ENCODE data around the gene TNIK.

The TNIK gene

DNA sequence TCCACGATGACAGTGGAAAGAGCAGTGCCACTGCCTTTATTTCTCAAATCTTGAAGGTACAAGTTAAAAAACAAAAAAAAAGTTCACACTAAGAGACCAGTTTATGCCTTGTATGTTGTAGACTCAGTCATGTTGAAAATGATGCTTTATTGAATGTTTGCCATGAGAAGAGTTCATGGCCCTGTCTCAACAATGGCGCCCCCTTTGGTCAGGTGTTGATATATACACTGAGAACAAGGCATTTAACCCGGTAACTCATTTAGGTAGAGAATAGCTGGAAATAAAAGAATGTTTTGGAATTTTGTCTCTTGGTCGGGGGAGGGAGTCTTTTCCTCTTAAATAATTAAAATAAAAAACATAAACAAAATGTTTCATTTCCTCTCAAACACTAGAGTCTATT, 288.1 kb downstream of the TNIK start:
- H3K79me2 ChIP-seq (ENCODE audit: control insufficient read depth, low read length), result no peaks in the 10 kb centered on the region
- no peaks in the 10 kb centered on the region for H3K4me1 ChIP-seq (ENCODE audit: control insufficient read depth, low read length)
- no peaks in the 10 kb centered on the region for H3K9me2 ChIP-seq (replicated peaks; ENCODE audit: control insufficient read depth, low read length)
- no peak overlapping the region for H3K27ac ChIP-seq (ENCODE audit: low read depth, low read length)
- no peaks in the 10 kb centered on the region for H4K20me1 ChIP-seq (ENCODE audit: control insufficient read depth, insufficient read depth, low read depth, low read length)
- H3K9me3 ChIP-seq (ENCODE audit: control insufficient read depth, insufficient read depth, low read length), result no peaks in the 10 kb centered on the region
- H3K4me2 ChIP-seq (ENCODE audit: low read length), result no peak overlapping the region
- no peak for TF ChIP-seq EZH2phosphoT487 (IDR thresholded peaks at IDR 0.05; ENCODE audit: borderline replicate concordance, low read length)
- TF ChIP-seq, protein P1, sequence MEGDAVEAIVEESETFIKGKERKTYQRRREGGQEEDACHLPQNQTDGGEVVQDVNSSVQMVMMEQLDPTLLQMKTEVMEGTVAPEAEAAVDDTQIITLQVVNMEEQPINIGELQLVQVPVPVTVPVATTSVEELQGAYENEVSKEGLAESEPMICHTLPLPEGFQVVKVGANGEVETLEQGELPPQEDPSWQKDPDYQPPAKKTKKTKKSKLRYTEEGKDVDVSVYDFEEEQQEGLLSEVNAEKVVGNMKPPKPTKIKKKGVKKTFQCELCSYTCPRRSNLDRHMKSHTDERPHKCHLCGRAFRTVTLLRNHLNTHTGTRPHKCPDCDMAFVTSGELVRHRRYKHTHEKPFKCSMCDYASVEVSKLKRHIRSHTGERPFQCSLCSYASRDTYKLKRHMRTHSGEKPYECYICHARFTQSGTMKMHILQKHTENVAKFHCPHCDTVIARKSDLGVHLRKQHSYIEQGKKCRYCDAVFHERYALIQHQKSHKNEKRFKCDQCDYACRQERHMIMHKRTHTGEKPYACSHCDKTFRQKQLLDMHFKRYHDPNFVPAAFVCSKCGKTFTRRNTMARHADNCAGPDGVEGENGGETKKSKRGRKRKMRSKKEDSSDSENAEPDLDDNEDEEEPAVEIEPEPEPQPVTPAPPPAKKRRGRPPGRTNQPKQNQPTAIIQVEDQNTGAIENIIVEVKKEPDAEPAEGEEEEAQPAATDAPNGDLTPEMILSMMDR (IDR thresholded peaks at IDR 0.05; ENCODE audit: low read depth, low read length, poor library complexity, severe bottlenecking), result peak; percentile 33
- no peaks in the 10 kb centered on the region for H3K36me3 ChIP-seq (ENCODE audit: control insufficient read depth, low read length)
- no peaks in the 10 kb centered on the region for H3F3A ChIP-seq (ENCODE audit: control insufficient read depth, insufficient read depth)
- no peaks in the 10 kb centered on the region for H3K27me3 ChIP-seq (ENCODE audit: control insufficient read depth, low read length)
- no peak overlapping the region for H3K4me3 ChIP-seq (ENCODE audit: low read length)

DNA sequence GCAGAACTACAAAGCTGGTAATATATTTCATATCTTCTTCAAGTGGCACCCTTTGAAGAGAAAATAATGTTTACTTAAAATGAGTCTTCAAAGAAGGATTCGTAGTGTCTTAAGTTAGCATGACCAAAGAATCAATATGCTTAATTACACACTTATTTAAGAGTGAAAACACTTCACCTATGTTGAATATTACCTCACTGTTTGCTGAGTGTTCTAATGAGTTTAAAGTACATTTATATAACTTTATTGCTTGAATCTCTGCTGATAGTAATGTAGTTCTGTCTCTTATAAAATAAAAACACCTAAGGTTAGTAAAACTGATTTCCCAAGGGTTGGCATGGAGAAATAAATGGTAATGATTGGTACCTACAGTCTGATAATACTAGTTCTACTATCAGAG, 290.3 kb downstream of the TNIK start:
- TF ChIP-seq EZH2phosphoT487 (IDR thresholded peaks at IDR 0.05; ENCODE audit: borderline replicate concordance, low read length), result no peak
- TF ChIP-seq, protein P1 (IDR thresholded peaks at IDR 0.05; ENCODE audit: low read depth, low read length, poor library complexity, severe bottlenecking), result no peak
- Histone ChIP-seq H3K27me3 (ENCODE audit: control insufficient read depth, low read length) (no peaks in the 10 kb centered on the region), H3K79me2 (ENCODE audit: control insufficient read depth, low read length) (no peaks in the 10 kb centered on the region), H3K27ac (ENCODE audit: low read depth, low read length) (no peak overlapping the region), H3K4me3 (ENCODE audit: low read length) (no peak overlapping the region), H3F3A (ENCODE audit: control insufficient read depth, insufficient read depth) (no peaks in the 10 kb centered on the region), H3K9me2 (replicated peaks; ENCODE audit: control insufficient read depth, low read length) (no peaks in the 10 kb centered on the region), H3K36me3 (ENCODE audit: control insufficient read depth, low read length) (no peaks in the 10 kb centered on the region), H4K20me1 (ENCODE audit: control insufficient read depth, insufficient read depth, low read depth, low read length) (no peaks in the 10 kb centered on the region), H3K4me2 (ENCODE audit: low read length) (no peak overlapping the region), H3K4me1 (ENCODE audit: control insufficient read depth, low read length) (no peaks in the 10 kb centered on the region), H3K9me3 (ENCODE audit: control insufficient read depth, insufficient read depth, low read length) (no peaks in the 10 kb centered on the region)

DNA sequence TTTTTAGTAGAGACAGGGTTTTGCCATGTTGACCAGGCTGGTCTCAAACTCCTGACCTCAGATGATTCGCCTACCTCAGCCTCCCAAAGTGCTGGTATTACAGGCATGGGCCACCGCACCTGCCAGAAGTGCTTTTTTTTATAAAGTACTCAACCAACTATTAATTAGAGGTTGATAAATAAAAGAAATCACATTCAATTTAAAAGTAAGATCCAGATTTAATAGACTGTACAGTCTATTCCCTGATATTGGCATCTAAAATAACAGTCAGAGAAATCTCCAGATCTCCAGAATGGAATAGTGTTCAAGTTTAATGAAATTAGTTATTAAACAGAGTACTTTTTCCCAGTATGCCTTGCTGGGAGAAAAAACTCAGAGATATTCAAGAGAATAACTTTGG, 290.8 kb downstream of the TNIK start:
- Histone ChIP-seq H3F3A (ENCODE audit: control insufficient read depth, insufficient read depth) (no peaks in the 10 kb centered on the region), H4K20me1 (ENCODE audit: control insufficient read depth, insufficient read depth, low read depth, low read length) (no peaks in the 10 kb centered on the region), H3K4me2 (ENCODE audit: low read length) (no peak overlapping the region), H3K4me1 (ENCODE audit: control insufficient read depth, low read length) (no peaks in the 10 kb centered on the region), H3K27me3 (ENCODE audit: control insufficient read depth, low read length) (no peaks in the 10 kb centered on the region), H3K9me3 (ENCODE audit: control insufficient read depth, insufficient read depth, low read length) (no peaks in the 10 kb centered on the region), H3K27ac (ENCODE audit: low read depth, low read length) (no peak overlapping the region), H3K9me2 (replicated peaks; ENCODE audit: control insufficient read depth, low read length) (no peaks in the 10 kb centered on the region), H3K36me3 (ENCODE audit: control insufficient read depth, low read length) (no peaks in the 10 kb centered on the region), H3K4me3 (ENCODE audit: low read length) (no peak overlapping the region), H3K79me2 (ENCODE audit: control insufficient read depth, low read length) (no peaks in the 10 kb centered on the region)
- TF ChIP-seq EZH2phosphoT487 (IDR thresholded peaks at IDR 0.05; ENCODE audit: borderline replicate concordance, low read length), result no peak
- TF ChIP-seq, protein P1 (IDR thresholded peaks at IDR 0.05; ENCODE audit: low read depth, low read length, poor library complexity, severe bottlenecking), result no peak

- no peaks in the 10 kb centered on the region for H3K79me2 ChIP-seq (ENCODE audit: control insufficient read depth, low read length)
- no peaks in the 10 kb centered on the region for H3K9me2 ChIP-seq (replicated peaks; ENCODE audit: control insufficient read depth, low read length)
- H3K36me3 ChIP-seq (ENCODE audit: control insufficient read depth, low read length), result no peaks in the 10 kb centered on the region
- no peaks in the 10 kb centered on the region for H3K9me3 ChIP-seq (ENCODE audit: control insufficient read depth, insufficient read depth, low read length)
- no peaks in the 10 kb centered on the region for H3F3A ChIP-seq (ENCODE audit: control insufficient read depth, insufficient read depth)
- H3K27ac ChIP-seq (ENCODE audit: low read depth, low read length), result no peak overlapping the region
- no peaks in the 10 kb centered on the region for H3K4me1 ChIP-seq (ENCODE audit: control insufficient read depth, low read length)
- TF ChIP-seq EZH2phosphoT487 (IDR thresholded peaks at IDR 0.05; ENCODE audit: borderline replicate concordance, low read length), result no peak
- TF ChIP-seq, protein P1 (IDR thresholded peaks at IDR 0.05; ENCODE audit: low read depth, low read length, poor library complexity, severe bottlenecking), result no peak
- no peak overlapping the region for H3K4me3 ChIP-seq (ENCODE audit: low read length)
- no peaks in the 10 kb centered on the region for H3K27me3 ChIP-seq (ENCODE audit: control insufficient read depth, low read length)
- H3K4me2 ChIP-seq (ENCODE audit: low read length), result no peak overlapping the region
- H4K20me1 ChIP-seq (ENCODE audit: control insufficient read depth, insufficient read depth, low read depth, low read length), result no peaks in the 10 kb centered on the region
Observed at GRCh38 chr3:171168551-171168950, 291.7 kb downstream of the TNIK start.

All from DOHH2 (cell line).